ENCODE measurements around the gene FAM227B.

GRCh38 chr15:49327927-49328326, 292.7 kb downstream of the FAM227B start:
- TF ChIP-seq, protein P1, sequence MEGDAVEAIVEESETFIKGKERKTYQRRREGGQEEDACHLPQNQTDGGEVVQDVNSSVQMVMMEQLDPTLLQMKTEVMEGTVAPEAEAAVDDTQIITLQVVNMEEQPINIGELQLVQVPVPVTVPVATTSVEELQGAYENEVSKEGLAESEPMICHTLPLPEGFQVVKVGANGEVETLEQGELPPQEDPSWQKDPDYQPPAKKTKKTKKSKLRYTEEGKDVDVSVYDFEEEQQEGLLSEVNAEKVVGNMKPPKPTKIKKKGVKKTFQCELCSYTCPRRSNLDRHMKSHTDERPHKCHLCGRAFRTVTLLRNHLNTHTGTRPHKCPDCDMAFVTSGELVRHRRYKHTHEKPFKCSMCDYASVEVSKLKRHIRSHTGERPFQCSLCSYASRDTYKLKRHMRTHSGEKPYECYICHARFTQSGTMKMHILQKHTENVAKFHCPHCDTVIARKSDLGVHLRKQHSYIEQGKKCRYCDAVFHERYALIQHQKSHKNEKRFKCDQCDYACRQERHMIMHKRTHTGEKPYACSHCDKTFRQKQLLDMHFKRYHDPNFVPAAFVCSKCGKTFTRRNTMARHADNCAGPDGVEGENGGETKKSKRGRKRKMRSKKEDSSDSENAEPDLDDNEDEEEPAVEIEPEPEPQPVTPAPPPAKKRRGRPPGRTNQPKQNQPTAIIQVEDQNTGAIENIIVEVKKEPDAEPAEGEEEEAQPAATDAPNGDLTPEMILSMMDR (conservative IDR thresholded peaks at IDR 0.05): no peak
- no peak for TF ChIP-seq EZH2 (IDR thresholded peaks at IDR 0.05; ENCODE audit: low read depth)

Measured in PC-9 (cell line).